Esophagus (tissue), 2 donors: ENCODE results near the gene CCL27. TPM values are rescaled to one million over a fixed set of nuclear protein-coding genes. Genes with fewer than 3 reads are reported as not detected.
A peak's percentile ranks its signal among the peaks of the same experiment; 100 is the strongest.

ENCODE experiments used
- H3K27ac ChIP-seq, 2 donors: one replicate each; pipeline ENCODE4 v1.5.1; 2013; ENCODE audit warnings: low read depth in 2 of 2, mild to moderate bottlenecking in 2 of 2, inconsistent platforms in 1 of 2, low read length in 1 of 2, moderate library complexity in 1 of 2
- H3K27me3 ChIP-seq, 2 donors: one replicate each; pipeline ENCODE4 v1.6.1; 2013; ENCODE audit warnings: low read length in 2 of 2, control low read depth in 1 of 2, mild to moderate bottlenecking in 1 of 2; ENCODE audit not compliant: insufficient read depth in 2 of 2, control insufficient read depth in 1 of 2
- H3K36me3 ChIP-seq, 2 donors: one replicate each; pipeline ENCODE4 v1.6.1; 2013; ENCODE audit warnings: low read length in 1 of 2; ENCODE audit not compliant: control insufficient read depth in 2 of 2, insufficient read depth in 2 of 2
- H3K4me1 ChIP-seq, 2 donors: one replicate each; pipeline ENCODE4 v1.6.1; 2013; ENCODE audit warnings: low read length in 1 of 2; ENCODE audit not compliant: control insufficient read depth in 2 of 2, insufficient read depth in 2 of 2
- H3K4me3 ChIP-seq, 2 donors: one replicate each; pipeline ENCODE4 v1.5.1; 2013; ENCODE audit warnings: low read length in 2 of 2, mild to moderate bottlenecking in 2 of 2, low read depth in 1 of 2, moderate library complexity in 1 of 2
- H3K9me3 ChIP-seq, 2 donors: one replicate each; pipeline ENCODE4 v1.6.1; 2013; ENCODE audit warnings: mild to moderate bottlenecking in 2 of 2, low read depth in 1 of 2, low read length in 1 of 2, moderate library complexity in 1 of 2; ENCODE audit not compliant: control insufficient read depth in 2 of 2, insufficient read depth in 1 of 2
- WGBS, 2 donors: extraction: QIAGEN DNeasy Blood & Tissue Kit; methylation state at CpG; one replicate each; pipeline ENCODE4 v1.1.7; 2013; 5-methylcytosine and 5-hydroxymethylcytosine counted together
- polyA plus RNA-seq, 2 donors: library from polyadenylated mRNA; stranded (reverse); fragments of 200-250 nt; gene quantifications; one replicate each; pipeline ENCODE4 v1.2.3, GENCODE V29; 2013
- donor health status: healthy with polysubstance abuse.
- donor health status: Bipolar disorder and iron deficiency.

CCL27 gene
- polyA plus RNA-seq, 2 donors: 0.16 to 0.58 TPM

- no peaks in the 10 kb centered on the region for H3K27me3 ChIP-seq
- H3K9me3 ChIP-seq: no peaks in the 10 kb centered on the region
- H3K27ac ChIP-seq: peak overlapping the region; percentile 74 to 81
- WGBS, 2 donors: 25 to 39% methylated on average over 5 of the region's 5 CpGs
- peaks cover 3 to 35% of the 10 kb centered on the region in 2 donors for H3K4me1 ChIP-seq
- peak overlapping the region; percentile 25 to 34 for H3K4me3 ChIP-seq
- H3K36me3 ChIP-seq: peaks cover 0 to 16% of the 10 kb centered on the region in 2 donors
These were observed 9.9 kb downstream of the CCL27 start for GRCh38 chr9:34652602-34653000.

- peak within 1 kb of the TSS; percentile 74 to 81 for H3K27ac ChIP-seq
- WGBS, 2 donors: 11 to 14% methylated on average over 23 to 24 of the region's 24 CpGs
- no peaks in the 10 kb centered on the region for H3K9me3 ChIP-seq
- H3K4me3 ChIP-seq: peak within 1 kb of the TSS; percentile 25 to 34
- H3K36me3 ChIP-seq: peaks cover 0 to 16% of the 10 kb centered on the region in 2 donors
- no peaks in the 10 kb centered on the region for H3K27me3 ChIP-seq
- H3K4me1 ChIP-seq: peaks cover 7 to 41% of the 10 kb centered on the region in 2 donors
These were observed 10.4 kb downstream of the CCL27 start, which contains the start of gene IL11RA for GRCh38 chr9:34651876-34652601. TSS of gene IL11RA (plus strand) at chr9:34652185. CDS start at chr9:34655218, 3,033 bp downstream.

- Histone ChIP-seq H3K27ac (peak overlapping the region; percentile 74 to 81), H3K9me3 (no peaks in the 10 kb centered on the region)
- 34 to 52% methylated on average over 4 of the region's 4 CpGs for WGBS, 2 donors
These were observed 11.1 kb downstream of the CCL27 start for GRCh38 chr9:34651321-34651720.

GRCh38 chr9:34650816-34651215 lies 11.6 kb downstream of the CCL27 start:
- 63% methylated on average over 5 of the region's 5 CpGs for WGBS, 2 donors
- Histone ChIP-seq H3K9me3 (no peaks in the 10 kb centered on the region), H3K4me1 (peaks cover 10 to 40% of the 10 kb centered on the region in 2 donors), H3K27me3 (no peaks in the 10 kb centered on the region), H3K4me3 (no peak overlapping the region), H3K36me3 (peaks cover 0 to 16% of the 10 kb centered on the region in 2 donors), H3K27ac (peak overlapping the region; percentile 74 to 81)

More at GRCh38 chr9:34651321-34651720, 11.1 kb downstream of the CCL27 start:
- H3K4me1 ChIP-seq: peaks cover 10 to 38% of the 10 kb centered on the region in 2 donors
- no peak overlapping the region for H3K4me3 ChIP-seq
- no peaks in the 10 kb centered on the region for H3K27me3 ChIP-seq
- H3K36me3 ChIP-seq: peaks cover 0 to 16% of the 10 kb centered on the region in 2 donors

GRCh38 chr9:34648673-34649072 lies 13.8 kb downstream of the CCL27 start:
- Histone ChIP-seq H3K36me3 (peaks cover 0 to 16% of the 10 kb centered on the region in 2 donors), H3K9me3 (no peaks in the 10 kb centered on the region), H3K4me3 (no peak overlapping the region), H3K27ac (no peak overlapping the region), H3K4me1 (peaks cover 11 to 27% of the 10 kb centered on the region in 2 donors), H3K27me3 (no peaks in the 10 kb centered on the region)
- WGBS, 2 donors: 93 to 95% methylated on average over 8 of the region's 8 CpGs

GRCh38 chr9:34647651-34648050 lies 14.8 kb downstream of the CCL27 start:
- Histone ChIP-seq H3K27ac (peak overlapping the region in 1 of 2 donors; percentile 24), H3K27me3 (no peaks in the 10 kb centered on the region), H3K4me3 (peak overlapping the region; percentile 72 to 80), H3K4me1 (peaks cover 12 to 20% of the 10 kb centered on the region in 2 donors), H3K36me3 (peaks cover 0 to 16% of the 10 kb centered on the region in 2 donors), H3K9me3 (no peaks in the 10 kb centered on the region)
- 42 to 61% methylated on average over 10 of the region's 10 CpGs for WGBS, 2 donors

GRCh38 chr9:34647084-34647403 lies 15.4 kb downstream of the CCL27 start:
- Histone ChIP-seq H3K27me3 (no peaks in the 10 kb centered on the region), H3K4me3 (peak overlapping the region; percentile 72 to 80), H3K9me3 (no peaks in the 10 kb centered on the region), H3K36me3 (peaks cover 0 to 16% of the 10 kb centered on the region in 2 donors), H3K27ac (peak overlapping the region; percentile 81 to 86), H3K4me1 (peaks cover 12 to 16% of the 10 kb centered on the region in 2 donors)
- 3 to 5% methylated on average over 8 of the region's 8 CpGs for WGBS, 2 donors

GRCh38 chr9:34646211-34647083 lies 16.0 kb downstream of the CCL27 start, which contains the start of gene GALT:
TSS of gene GALT (plus strand) at chr9:34646675. CDS start at chr9:34646705, 30 bp downstream.
- Histone ChIP-seq H3K27me3 (no peaks in the 10 kb centered on the region), H3K27ac (peak within 1 kb of the TSS; percentile 81 to 86), H3K4me1 (peaks cover 12 to 16% of the 10 kb centered on the region in 2 donors), H3K9me3 (no peaks in the 10 kb centered on the region), H3K4me3 (peak within 1 kb of the TSS; percentile 72 to 80), H3K36me3 (peaks cover 0 to 16% of the 10 kb centered on the region in 2 donors)
- 5% methylated on average over 43 of the region's 43 CpGs for WGBS, 2 donors

GRCh38 chr9:34644766-34645314 lies 17.6 kb downstream of the CCL27 start:
- no peaks in the 10 kb centered on the region for H3K27me3 ChIP-seq
- H3K4me3 ChIP-seq: no peak overlapping the region
- H3K4me1 ChIP-seq: peaks cover 12 to 16% of the 10 kb centered on the region in 2 donors
- H3K9me3 ChIP-seq: no peaks in the 10 kb centered on the region
- no peak overlapping the region for H3K27ac ChIP-seq
- peaks cover 0 to 13% of the 10 kb centered on the region in 2 donors for H3K36me3 ChIP-seq
